BE2C (cell line): ENCODE measurements around the gene CHST6.
"Not testable (repeated sequence)": the region's sequence is repeated elsewhere in the genome, so short reads cannot be mapped to it uniquely, and the experiment has no call there.

Experiments
- DNase-seq: peaks from one replicate; pipeline ENCODE4 v3.0.0-alpha.2; 2020
- H3K27me3 ChIP-seq: fragments of 250-450 bp; sonication (Bioruptor Pico); 2 replicates; pipeline ENCODE4 v1.5.1; 2020; ENCODE audit warnings: mild to moderate bottlenecking
- H3K36me3 ChIP-seq: fragments of 250-450 bp; sonication (Bioruptor Pico); 2 replicates; pipeline ENCODE4 v1.5.1; 2020; ENCODE audit warnings: mild to moderate bottlenecking
- H3K4me1 ChIP-seq: fragments of 250-450 bp; sonication (Bioruptor Pico); 2 replicates; pipeline ENCODE4 v1.5.1; 2020
- H3K4me3 ChIP-seq: 2 replicates; pipeline ENCODE4 v1.5.1; 2011; ENCODE audit warnings: low read depth, low read length
- H3K9me3 ChIP-seq: fragments of 250-450 bp; sonication (Bioruptor Pico); 2 replicates; pipeline ENCODE4 v1.5.1; 2020
- CTCF ChIP-seq: IDR thresholded peaks from 2 replicates; pipeline ENCODE4 v1.5.1; 2012; ENCODE audit warnings: mild to moderate bottlenecking, low read depth, low read length

The CHST6 gene

GRCh38 chr16:75432828-75433731 lies 62.2 kb downstream of the CHST6 start, which contains the start of gene CFDP1:
CFDP1 (minus strand) TSS chr16:75433503; CDS start chr16:75433352, 151 bp downstream.
- DNase-seq = peak; percentile 98
- H3K4me1 ChIP-seq = no peaks in the 10 kb centered on the region
- H3K27me3 ChIP-seq = no peaks in the 10 kb centered on the region
- TF ChIP-seq CTCF = no peak
- H3K9me3 ChIP-seq = no peaks in the 10 kb centered on the region
- H3K4me3 ChIP-seq = peak within 1 kb of the TSS; percentile 96
- no peaks in the 10 kb centered on the region; the same call in 1 of the 2 replicates for H3K36me3 ChIP-seq

GRCh38 chr16:75429621-75430403 lies 65.4 kb downstream of the CHST6 start:
- no peak for DNase-seq
- no peak for TF ChIP-seq CTCF
- no peaks in the 10 kb centered on the region for H3K4me1 ChIP-seq

GRCh38 chr16:75426524-75426923 lies 68.7 kb downstream of the CHST6 start:
- H3K27me3 ChIP-seq, DNase-seq: not testable (repeated sequence)

More at GRCh38 chr16:75429621-75430403, 65.4 kb downstream of the CHST6 start:
- Histone ChIP-seq H3K27me3 (no peaks in the 10 kb centered on the region), H3K4me3 (no peak overlapping the region), H3K36me3 (peaks cover 5% of the 10 kb centered on the region; the same call in 1 of the 2 replicates), H3K9me3 (no peaks in the 10 kb centered on the region)

DNA sequence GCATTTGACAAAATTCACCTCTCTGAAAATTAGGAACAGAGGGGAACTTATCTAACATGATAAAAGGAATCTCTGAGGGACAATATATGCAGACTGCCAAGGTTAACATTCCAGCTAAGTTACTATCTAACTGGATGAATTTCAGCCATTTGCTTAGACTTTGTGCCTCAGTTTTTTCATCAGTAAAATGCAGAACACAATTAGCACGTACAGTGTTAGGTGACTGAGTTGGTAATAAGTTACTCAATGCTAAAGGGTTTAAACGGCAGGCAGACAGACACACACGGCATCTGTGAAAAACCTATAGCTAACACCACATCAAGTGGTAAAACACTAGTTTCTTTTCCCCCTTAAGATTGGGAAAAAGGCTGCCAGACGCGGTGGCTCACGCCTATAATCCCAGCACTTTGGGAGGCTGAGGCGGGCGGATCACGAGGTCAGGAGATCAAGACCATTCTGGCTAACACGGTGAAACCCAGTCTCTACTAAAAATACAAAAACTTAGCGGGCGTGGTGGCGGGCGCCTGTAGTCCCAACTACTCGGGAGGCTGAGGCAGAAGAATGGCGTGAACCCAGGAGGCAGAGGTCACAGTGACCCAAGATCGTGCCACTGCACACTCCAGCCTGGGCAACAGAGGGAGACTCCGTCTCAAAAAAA lies 71.0 kb downstream of the CHST6 start:
- DNase-seq, H3K4me3 ChIP-seq, H3K36me3 ChIP-seq, H3K9me3 ChIP-seq, H3K27me3 ChIP-seq: not testable (repeated sequence)
- peaks cover 18% of the 10 kb centered on the region for H3K4me1 ChIP-seq

More at GRCh38 chr16:75426524-75426923, 68.7 kb downstream of the CHST6 start:
- H3K4me3 ChIP-seq, H3K4me1 ChIP-seq, H3K9me3 ChIP-seq, H3K36me3 ChIP-seq: not testable (repeated sequence)

DNA sequence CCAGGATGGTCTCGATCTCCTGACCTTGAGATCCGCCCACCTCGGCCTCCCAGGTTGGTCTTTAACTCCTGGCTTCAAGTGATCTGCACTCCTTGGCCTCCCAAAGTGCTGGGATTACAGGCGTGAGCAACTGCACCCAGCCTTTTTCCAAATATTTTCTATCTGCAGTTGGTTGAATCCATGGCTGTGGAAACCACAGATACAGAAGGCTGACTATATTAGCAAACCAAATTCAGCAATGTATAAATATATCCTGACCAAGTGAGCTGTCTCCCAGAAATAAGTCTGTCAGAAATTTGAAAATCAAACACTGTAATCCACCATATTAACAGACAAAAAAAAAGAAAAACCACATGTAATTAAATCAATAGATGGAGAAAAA lies 71.5 kb downstream of the CHST6 start:
- no peak for DNase-seq
- no peak for TF ChIP-seq CTCF
- peaks cover 5% of the 10 kb centered on the region; the same call in 1 of the 2 replicates for H3K36me3 ChIP-seq
- no peaks in the 10 kb centered on the region for H3K9me3 ChIP-seq
- H3K27me3 ChIP-seq = no peaks in the 10 kb centered on the region
- H3K4me1 ChIP-seq = peaks cover 18% of the 10 kb centered on the region
- H3K4me3 ChIP-seq = no peak overlapping the region
